Kidney capillary endothelial cell (primary cell): ENCODE measurements around the gene DUSP5.

Experiments
- DNase-seq: peaks from one replicate; pipeline ENCODE4 v3.0.0-alpha.2; 2018; ENCODE audit warnings: low spot score

DUSP5 gene

GRCh38 chr10:110481919-110482318 is 15.8 kb upstream of the DUSP5 start:
- DNase-seq, result no peak

GRCh38 chr10:110483633-110484032 is 14.1 kb upstream of the DUSP5 start:
- no peak for DNase-seq

- DNase-seq, result no peak
Measured at GRCh38 chr10:110485541-110485940, 12.2 kb upstream of the DUSP5 start.

- DNase-seq, result no peak
Measured at GRCh38 chr10:110486680-110487410, 10.9 kb upstream of the DUSP5 start.

GRCh38 chr10:110487411-110488331 is 10.0 kb upstream of the DUSP5 start:
- DNase-seq, result peak; percentile 97

- no peak for DNase-seq
Measured at GRCh38 chr10:110488332-110488681, 9.4 kb upstream of the DUSP5 start.

GRCh38 chr10:110488940-110489339 is 8.8 kb upstream of the DUSP5 start:
- DNase-seq, result peak; percentile 65

GRCh38 chr10:110490640-110491039 is 7.1 kb upstream of the DUSP5 start:
- peak; percentile 26 for DNase-seq

GRCh38 chr10:110491346-110491745 is 6.4 kb upstream of the DUSP5 start:
- peak; percentile 15 for DNase-seq

- DNase-seq, result peak; percentile 65
Measured at GRCh38 chr10:110492069-110492822, 5.5 kb upstream of the DUSP5 start.

- no peak for DNase-seq
Measured at GRCh38 chr10:110493832-110494426, 3.8 kb upstream of the DUSP5 start.

- no peak for DNase-seq
Measured at GRCh38 chr10:110494532-110494931, 3.2 kb upstream of the DUSP5 start.

GRCh38 chr10:110495731-110496552 is 1.8 kb upstream of the DUSP5 start:
- DNase-seq, result peak; percentile 81

- peak; percentile 18 for DNase-seq
Measured at GRCh38 chr10:110496553-110497437, 912 bp upstream of the DUSP5 start.

- DNase-seq, result peak; percentile 24
Measured at GRCh38 chr10:110498087-110498981, 627 bp downstream of the DUSP5 start.

- peak; percentile 39 for DNase-seq
Measured at GRCh38 chr10:110498982-110499795, 1.5 kb downstream of the DUSP5 start.

GRCh38 chr10:110499796-110500514 is 2.2 kb downstream of the DUSP5 start:
- peak; percentile 21 for DNase-seq

GRCh38 chr10:110500515-110500905 is 2.8 kb downstream of the DUSP5 start:
- peak; percentile 43 for DNase-seq
